ENCODE results near the gene POLE2.

DNA sequence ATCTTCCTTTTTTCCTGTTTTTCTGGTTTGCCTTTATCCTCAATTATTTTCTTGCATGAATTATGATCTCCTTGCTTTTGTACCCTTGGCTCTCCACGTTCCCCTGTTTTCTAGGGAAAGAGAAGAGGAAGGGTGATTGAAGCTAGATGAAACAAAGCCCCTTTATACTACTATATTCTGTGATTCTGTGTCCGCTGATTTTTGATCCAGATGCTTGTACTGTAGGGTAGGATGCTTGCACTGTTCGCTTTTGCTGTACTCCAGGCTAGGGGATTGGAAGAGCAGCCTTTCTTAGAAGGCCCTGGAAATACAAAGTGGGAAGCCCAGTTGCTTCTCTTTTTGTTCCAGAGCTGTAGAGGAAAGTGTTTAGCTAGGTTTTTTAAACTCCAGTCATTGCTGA, 44.9 kb upstream of the POLE2 start:
- TF ChIP-seq, protein P1, sequence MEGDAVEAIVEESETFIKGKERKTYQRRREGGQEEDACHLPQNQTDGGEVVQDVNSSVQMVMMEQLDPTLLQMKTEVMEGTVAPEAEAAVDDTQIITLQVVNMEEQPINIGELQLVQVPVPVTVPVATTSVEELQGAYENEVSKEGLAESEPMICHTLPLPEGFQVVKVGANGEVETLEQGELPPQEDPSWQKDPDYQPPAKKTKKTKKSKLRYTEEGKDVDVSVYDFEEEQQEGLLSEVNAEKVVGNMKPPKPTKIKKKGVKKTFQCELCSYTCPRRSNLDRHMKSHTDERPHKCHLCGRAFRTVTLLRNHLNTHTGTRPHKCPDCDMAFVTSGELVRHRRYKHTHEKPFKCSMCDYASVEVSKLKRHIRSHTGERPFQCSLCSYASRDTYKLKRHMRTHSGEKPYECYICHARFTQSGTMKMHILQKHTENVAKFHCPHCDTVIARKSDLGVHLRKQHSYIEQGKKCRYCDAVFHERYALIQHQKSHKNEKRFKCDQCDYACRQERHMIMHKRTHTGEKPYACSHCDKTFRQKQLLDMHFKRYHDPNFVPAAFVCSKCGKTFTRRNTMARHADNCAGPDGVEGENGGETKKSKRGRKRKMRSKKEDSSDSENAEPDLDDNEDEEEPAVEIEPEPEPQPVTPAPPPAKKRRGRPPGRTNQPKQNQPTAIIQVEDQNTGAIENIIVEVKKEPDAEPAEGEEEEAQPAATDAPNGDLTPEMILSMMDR (conservative IDR thresholded peaks at IDR 0.05) = no peak
- TF ChIP-seq EZH2 (IDR thresholded peaks at IDR 0.05; ENCODE audit: low read depth) = no peak
